SK-N-SH treated with all-trans-retinoic acid at 6 μM for 48 hours (cell line): Measurements from ENCODE around the gene SARS1.

Source experiments
- CSDC2 ChIP-seq: fragments of 250-450 bp; sonication (Bioruptor Pico); IDR thresholded peaks from 2 replicates; pipeline ENCODE4 v1.5.0; 2020; ENCODE audit warnings: mild to moderate bottlenecking, moderate library complexity
- ZNF8 ChIP-seq: fragments of 450-650 bp; formaldehyde crosslinking; IDR thresholded peaks from 2 replicates; pipeline ENCODE4 v1.5.0; 2020; ENCODE audit warnings: mild to moderate bottlenecking, moderate library complexity

- no peak for TF ChIP-seq CSDC2
- no peak for TF ChIP-seq ZNF8 (CRISPR knock-in tag)
Observed at GRCh38 chr1:109164538-109164937, 49.2 kb upstream of the SARS1 start.
